GM19467 (cell line): Measurements from ENCODE around the gene ARHGAP11A.
A peak's percentile ranks its signal among the peaks of the same experiment; 100 is the strongest.
"Not testable (repeated sequence)": the region's sequence is repeated elsewhere in the genome, so short reads cannot be mapped to it uniquely, and the experiment has no call there.

Experiments used
- ATAC-seq: cut with Tn5 transposase; IDR thresholded peaks from one replicate; pipeline ENCODE4 v1.9.1; 2021; ENCODE audit warnings: mild to moderate bottlenecking, moderate library complexity; ENCODE audit not compliant: unreplicated experiment

ARHGAP11A gene

GRCh38 chr15:32615051-32615870 is at the start of gene ARHGAP11A:
ARHGAP11A (plus strand) TSS chr15:32615504; CDS start chr15:32616212, 708 bp downstream.
- ATAC-seq: peak; percentile 66

GRCh38 chr15:32568988-32569387 is 46.3 kb upstream of the ARHGAP11A start:
- not testable (repeated sequence) for ATAC-seq

GRCh38 chr15:32578482-32578881 is 36.8 kb upstream of the ARHGAP11A start:
- not testable (repeated sequence) for ATAC-seq

GRCh38 chr15:32585844-32586243 is 29.5 kb upstream of the ARHGAP11A start:
- not testable (repeated sequence) for ATAC-seq

- ATAC-seq: not testable (repeated sequence)
Observed at GRCh38 chr15:32593151-32593550, 22.2 kb upstream of the ARHGAP11A start, which contains the start of gene GOLGA8N. GOLGA8N (plus strand) TSS chr15:32593456.

- not testable (repeated sequence) for ATAC-seq
Observed at GRCh38 chr15:32609518-32609917, 5.8 kb upstream of the ARHGAP11A start.

- not testable (repeated sequence) for ATAC-seq
Observed at GRCh38 chr15:32610719-32611118, 4.6 kb upstream of the ARHGAP11A start.

- ATAC-seq: peak; percentile 15
Observed at GRCh38 chr15:32614712-32615050, 623 bp upstream of the ARHGAP11A start.

- ATAC-seq: peak; percentile 13
Observed at GRCh38 chr15:32615871-32616426, 645 bp downstream of the ARHGAP11A start.

GRCh38 chr15:32636410-32636809 is 21.1 kb downstream of the ARHGAP11A start:
- no peak for ATAC-seq

- ATAC-seq: no peak
Observed at GRCh38 chr15:32636908-32637567, 21.7 kb downstream of the ARHGAP11A start.

- no peak for ATAC-seq
Observed at GRCh38 chr15:32637704-32638103, 22.4 kb downstream of the ARHGAP11A start.

- no peak for ATAC-seq
Observed at GRCh38 chr15:32641517-32642059, 26.3 kb downstream of the ARHGAP11A start, which contains the start of gene SCG5. SCG5 (plus strand) TSS chr15:32641710; CDS start chr15:32643593, 1,883 bp downstream.

- ATAC-seq: no peak
Observed at GRCh38 chr15:32642667-32643435, 27.5 kb downstream of the ARHGAP11A start.

GRCh38 chr15:32643907-32644445 is 28.7 kb downstream of the ARHGAP11A start:
- ATAC-seq: no peak

GRCh38 chr15:32646291-32646690 is 31.0 kb downstream of the ARHGAP11A start:
- ATAC-seq: no peak

GRCh38 chr15:32649342-32649741 is 34.0 kb downstream of the ARHGAP11A start:
- no peak for ATAC-seq

- peak; percentile 76 for ATAC-seq
Observed at GRCh38 chr15:32651229-32651837, 36.0 kb downstream of the ARHGAP11A start.

- ATAC-seq: no peak
Observed at GRCh38 chr15:32652178-32652577, 36.9 kb downstream of the ARHGAP11A start.

- no peak for ATAC-seq
Observed at GRCh38 chr15:32656091-32656490, 40.8 kb downstream of the ARHGAP11A start.
